ENCODE results near the gene ARF5.

ARF5 gene

DNA sequence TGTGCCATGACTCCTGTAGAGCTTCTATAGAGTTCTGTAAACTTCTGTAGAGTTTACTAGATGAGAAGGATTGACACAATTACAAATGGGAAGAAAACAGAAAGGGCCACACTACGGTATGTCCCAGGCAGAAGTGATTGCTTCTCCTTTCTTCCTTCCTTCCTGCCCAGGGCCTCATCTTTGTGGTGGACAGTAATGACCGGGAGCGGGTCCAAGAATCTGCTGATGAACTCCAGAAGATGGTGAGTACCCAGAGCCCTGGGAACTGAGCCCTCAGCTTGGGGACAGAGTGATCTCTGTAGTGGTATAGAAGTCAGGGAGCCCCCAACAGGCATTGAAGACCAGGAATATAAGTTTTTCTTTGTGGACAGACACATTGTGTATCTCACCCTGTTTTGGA is 1.7 kb downstream of the ARF5 start:
- DNase-seq = no peak

DNA sequence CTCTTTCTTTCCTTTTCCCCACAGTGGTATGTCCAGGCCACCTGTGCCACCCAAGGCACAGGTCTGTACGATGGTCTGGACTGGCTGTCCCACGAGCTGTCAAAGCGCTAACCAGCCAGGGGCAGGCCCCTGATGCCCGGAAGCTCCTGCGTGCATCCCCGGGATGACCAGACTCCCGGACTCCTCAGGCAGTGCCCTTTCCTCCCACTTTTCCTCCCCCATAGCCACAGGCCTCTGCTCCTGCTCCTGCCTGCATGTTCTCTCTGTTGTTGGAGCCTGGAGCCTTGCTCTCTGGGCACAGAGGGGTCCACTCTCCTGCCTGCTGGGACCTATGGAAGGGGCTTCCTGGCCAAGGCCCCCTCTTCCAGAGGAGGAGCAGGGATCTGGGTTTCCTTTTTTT is 3.0 kb downstream of the ARF5 start:
- no peak for DNase-seq

DNA sequence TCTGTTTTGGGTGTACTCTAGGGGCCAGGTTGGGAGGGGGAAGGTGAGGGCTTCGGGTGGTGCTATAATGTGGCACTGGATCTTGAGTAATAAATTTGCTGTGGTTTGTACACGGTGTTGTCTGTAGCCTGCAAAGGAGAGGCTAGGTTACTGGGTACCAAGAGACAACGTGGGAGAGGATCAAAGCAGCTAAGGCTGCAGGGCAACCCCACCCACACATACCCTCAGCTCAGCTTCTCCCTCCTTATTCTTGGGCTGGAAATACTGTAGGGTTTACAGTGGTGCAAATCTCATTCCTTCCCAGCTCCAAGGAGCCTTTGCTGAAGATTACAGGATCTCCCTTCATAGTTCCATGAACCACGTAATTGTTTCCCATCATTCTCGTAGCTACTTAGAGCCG is 3.4 kb downstream of the ARF5 start:
- DNase-seq = no peak

DNA sequence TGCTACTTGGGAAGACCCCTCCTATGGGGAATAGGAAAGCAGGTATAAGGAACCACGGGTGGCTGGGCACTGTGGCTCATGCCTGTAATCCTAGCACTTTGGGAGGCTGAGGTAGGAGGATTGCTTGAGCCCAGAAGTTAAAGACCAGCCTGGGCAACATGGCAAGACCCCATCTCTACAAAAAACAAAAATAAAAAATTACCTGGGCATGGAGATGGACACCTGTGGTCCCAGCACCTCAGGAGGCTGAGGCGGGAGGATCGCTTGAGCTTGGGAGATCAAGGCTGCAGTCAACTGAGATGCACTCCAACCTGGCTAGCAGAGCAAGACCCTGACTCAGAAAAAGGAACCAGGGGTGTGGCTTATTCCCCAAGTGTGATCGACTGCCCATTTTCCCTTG is 4.3 kb downstream of the ARF5 start:
- DNase-seq = no peak

DNA sequence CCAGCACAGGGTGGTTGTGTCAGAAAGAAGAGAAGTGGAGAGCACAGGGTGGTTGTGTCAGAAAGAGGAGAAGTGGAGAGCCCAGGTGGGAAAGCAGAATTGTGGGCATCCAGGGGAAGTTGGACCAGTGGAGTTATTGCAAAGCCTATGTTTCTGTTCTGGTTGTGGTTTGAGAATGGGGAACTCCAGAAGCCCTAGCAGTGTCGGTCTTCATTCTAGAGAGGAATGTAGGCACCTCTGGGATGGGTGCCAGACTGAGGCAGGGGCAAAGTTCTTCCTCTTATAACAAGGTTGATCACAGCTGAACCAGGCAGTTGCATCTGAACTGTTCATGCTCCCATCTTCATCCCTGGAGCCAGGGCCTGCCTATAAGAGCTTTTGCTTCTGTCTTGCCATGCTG is 6.3 kb downstream of the ARF5 start:
- no peak for DNase-seq

DNA sequence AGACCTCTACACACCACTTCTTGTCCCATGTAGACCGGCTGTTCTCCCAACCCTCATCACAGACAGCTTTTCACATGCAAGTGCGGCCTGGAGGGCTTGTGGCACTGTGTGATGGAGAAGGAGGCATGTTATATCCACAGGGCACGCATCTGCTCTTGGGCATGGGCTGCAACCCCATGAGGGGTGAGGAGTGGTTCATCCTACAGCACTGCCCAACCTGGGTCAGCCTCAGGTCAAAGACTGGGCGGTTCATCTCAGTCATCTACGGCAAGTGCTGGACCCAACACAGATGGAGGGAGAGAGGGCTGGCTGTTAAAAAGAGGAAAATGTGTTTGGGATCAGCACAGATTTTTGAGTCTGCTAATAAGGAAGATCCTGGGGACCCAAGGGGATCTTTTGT is 7.5 kb downstream of the ARF5 start:
- DNase-seq = no peak

DNA sequence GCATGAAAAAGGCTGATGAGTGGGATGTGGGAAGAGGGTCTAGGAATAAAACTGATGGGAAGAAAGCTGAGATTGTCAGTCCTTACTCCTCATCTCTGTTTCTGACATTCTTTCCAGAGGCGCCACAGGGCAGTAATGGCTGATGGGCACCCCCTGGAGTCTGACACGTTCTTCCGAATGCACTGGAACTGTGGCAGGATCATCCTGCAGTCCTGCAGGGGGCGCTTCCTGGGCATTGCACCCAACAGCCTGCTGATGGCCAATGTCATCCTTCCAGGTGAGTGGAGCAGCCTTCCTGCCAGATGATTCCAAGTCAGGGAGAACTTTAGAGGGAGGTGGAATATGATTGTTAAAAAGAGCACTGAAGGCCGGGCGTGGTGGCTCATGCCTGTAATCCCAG is 10.1 kb downstream of the ARF5 start:
- DNase-seq = no peak

DNA sequence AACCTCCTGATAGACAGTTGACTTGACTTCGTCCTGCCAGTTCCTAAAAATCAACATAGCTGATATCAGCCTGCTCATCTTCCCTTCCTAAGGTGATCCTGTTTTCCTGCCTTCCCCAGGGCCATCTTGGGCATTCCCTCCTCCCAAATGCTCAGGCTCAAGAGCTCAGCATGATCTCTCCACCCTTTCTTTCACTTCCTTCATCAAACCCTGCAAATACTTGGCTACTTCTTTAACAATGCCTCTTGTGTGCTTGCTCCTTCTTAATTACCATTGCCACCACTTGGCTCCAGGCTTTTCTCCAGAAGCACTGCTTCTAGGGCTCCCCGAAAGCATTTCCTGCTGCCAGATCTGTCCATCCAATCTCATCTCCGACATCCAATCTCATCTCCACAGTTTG is 12.7 kb downstream of the ARF5 start:
- no peak for DNase-seq

DNA sequence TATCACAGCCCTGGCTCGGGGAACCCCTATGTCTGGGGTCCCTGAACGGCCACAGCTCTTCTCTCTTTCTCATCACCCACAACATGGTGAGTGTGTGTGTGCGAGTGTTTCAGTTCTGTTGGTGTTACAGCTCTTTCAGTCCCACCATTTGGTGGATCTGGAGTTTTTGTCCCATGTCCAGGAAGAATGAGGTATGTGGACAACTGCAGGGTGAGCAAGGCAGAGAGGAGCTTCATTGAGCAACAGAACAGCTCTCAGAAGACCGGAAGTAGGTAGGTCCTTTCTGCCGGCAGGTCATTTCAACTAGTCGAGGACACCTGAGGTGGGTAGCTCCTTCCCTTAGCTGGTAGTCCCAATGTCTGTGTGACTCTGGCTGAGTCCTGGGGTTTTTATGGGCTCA is 20.2 kb downstream of the ARF5 start:
- no peak for DNase-seq

DNA sequence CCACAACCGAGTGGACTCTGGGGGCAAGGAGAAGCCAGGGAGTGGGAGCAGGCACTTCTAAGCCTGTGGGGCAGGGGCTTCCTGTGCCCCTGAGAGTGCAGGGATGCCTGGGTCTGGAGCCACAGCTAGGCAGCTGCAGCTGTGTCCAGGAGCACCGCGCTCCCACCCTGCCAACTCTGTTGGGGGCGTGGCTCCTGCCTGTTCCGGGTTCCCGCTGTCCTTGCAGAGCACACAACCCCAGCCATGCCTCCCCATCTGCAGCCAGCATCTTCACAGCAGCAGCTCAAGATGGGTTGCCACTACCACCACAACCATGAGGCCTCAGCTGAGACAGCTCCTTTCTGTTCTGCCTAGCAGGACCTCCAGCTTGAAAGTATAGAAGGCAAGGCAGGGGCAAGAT is 21.1 kb downstream of the ARF5 start:
- no peak for DNase-seq

DNA sequence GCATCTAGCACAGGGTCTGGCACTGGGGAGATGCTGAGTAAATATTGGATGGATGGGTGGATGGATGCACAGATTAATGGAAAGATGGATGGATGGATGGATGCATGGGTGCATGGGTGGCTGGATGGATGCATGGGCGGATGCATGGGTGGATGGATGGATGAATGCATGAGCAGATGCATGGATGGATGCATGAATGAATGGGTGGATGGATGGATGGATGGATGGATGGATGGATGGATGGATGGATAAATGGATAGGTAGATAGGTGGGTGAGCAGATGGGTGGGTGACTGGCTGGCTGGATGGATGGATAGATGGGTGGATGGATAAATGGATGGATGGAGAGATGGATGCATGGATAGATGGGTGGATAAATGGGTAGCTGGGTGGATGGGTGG is 24.1 kb downstream of the ARF5 start:
- DNase-seq = no peak

DNA sequence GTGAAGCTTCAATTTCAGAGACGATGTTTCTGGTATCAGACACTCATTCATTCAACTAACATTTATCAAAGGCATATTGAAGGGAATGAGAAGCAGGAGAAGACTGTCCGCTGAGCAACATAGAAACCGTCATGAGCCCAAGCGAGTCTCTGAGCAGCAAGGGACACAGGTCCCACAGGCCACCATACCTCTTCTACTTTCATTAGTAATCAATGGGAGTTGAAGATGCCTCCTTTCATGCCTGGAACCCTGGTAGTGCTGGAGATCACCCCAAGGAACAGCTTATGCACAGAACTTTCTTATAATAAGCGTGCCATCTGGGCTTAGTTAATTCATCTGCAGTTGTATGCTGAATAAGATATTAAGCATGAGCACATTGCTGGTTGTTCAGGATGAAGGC is 28.5 kb downstream of the ARF5 start:
- no peak for DNase-seq

DNA sequence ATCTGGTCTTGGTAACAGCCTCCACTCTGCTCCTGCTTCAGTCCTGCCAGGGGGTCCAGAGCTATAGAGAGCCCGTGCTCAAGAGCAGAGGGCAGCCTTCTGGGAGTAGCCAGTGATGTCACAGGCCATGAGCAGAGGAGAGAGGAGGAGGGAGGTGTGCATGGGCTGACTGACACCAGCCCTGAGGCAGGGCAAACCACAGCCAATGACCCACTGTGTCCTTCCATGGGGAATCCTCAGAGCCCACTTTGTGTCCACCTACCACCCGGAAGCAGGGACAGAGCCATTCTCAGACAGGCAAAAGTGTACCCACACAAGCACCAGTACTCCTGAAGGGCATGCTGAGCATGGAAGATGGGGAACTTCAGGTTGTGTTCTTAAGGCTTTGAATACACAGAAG is 29.8 kb downstream of the ARF5 start, which contains the start of gene PAX4:
Gene PAX4 (minus strand): TSS at position 101 of the 400 bp plus-strand sequence. CDS start 2,214 bp downstream, outside the sequence.
- DNase-seq = no peak

DNA sequence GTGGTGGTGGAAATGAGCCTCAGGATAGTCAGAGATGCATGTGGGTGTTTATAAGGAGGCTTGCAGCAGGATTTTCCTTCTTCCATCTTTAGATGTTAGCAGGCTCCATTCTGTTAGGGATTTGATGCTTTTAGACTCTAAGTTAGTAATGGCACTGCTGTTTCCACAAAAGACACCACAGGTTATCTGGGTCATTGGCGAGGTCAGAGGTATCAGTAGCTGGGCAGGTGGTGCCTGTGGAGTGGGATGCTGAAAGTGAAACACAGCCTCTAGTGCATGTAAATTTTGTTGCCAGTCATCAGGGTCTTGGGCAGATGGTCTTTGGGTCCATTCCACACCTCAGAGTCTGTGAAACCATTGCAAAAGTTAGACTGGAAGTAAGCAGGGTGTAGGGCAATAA is 30.6 kb downstream of the ARF5 start:
- no peak for DNase-seq

DNA sequence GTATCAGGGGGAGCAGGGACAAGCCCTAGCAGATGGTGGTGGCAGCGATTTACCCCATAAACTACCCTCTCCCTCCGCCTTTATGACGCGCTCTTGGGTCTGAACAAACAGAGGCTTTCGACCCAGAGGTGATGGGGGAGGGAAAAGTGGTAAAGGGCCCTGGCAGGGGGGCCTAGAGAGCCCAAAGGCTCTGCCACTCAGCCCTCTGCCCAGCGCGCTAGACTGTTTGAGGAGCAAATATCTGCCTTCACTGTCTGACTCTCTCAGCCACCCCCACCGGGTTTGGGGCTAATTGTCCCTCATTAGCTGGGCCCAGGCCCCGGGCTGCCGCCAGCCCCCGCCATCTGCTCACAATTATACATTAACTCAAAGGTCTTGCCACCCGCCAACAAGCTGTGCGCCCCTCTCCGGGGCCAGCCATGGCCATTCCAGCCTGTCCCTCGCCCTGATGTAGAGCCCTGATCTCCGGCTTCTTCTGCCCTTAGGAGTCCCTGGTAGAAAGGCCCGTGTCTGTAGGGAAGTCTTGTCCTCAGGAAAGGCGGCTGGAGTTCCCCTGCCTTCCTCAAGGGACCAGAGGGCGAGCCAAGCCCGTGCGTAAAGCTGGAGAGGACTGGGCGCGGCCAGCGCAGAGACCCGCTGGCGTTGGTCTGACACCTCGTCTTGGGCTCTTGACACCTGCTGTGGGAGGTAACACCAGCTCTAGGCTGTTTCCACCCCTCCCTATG is 31.6 kb downstream of the ARF5 start:
- DNase-seq = no peak

DNA sequence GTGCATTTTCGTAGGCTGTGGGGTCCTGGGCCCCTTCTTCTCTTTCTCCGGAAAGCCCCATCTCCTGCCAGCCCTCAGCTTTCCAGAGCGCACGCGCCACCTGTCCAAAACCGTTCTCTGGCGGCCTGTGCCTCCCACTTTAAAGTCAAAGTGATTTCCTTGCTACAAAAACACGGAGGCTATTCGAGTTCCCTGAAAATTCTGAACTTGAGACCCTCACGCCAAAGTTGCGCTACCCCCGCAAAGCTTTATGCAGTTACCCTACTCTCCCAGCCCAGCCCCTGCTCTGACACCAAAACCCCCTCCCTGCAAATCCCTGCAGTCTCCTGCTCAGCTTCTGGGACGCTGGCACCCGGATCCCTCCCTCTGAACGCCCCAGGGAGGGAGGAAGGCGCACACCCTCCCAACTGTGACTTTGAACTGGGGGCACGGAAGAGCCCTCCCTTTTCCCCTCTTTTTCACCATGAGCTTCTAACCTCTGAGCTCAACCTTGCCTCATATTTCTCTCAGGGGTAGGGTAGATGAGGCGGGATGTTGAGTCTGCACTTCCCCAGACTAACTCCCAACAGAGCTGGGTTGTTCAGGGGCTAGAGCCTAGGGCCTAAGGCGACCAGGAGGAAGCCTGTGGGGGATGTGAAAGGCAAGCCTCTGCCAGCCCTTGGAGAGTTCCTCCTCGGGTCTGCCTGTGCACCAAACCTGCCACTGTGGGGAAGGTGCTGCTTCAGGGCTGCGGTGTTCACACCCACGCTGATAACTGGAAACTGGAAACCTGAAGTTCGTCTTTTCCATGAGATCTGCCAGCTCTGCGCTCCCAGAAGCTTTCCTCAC is 32.4 kb downstream of the ARF5 start:
- no peak for DNase-seq

DNA sequence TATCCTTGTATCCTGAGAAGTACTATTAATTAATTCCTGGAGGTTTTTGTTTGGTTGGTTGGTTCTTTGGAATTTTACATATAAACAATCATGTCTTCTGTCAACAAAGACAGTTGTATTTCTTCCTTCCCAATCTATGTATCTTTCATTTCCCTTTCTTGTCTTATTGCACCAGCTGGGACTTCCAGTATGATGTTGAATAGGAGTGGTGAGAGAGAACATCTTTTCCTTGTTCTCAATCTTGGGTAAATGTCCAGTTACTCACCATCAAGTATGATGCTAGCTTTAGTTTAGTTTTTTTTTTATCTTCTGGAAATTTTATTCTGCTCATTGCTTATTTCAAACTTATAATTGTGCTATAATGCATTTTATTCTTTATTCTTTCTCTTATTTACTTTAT is 37.1 kb downstream of the ARF5 start:
- no peak for DNase-seq

DNA sequence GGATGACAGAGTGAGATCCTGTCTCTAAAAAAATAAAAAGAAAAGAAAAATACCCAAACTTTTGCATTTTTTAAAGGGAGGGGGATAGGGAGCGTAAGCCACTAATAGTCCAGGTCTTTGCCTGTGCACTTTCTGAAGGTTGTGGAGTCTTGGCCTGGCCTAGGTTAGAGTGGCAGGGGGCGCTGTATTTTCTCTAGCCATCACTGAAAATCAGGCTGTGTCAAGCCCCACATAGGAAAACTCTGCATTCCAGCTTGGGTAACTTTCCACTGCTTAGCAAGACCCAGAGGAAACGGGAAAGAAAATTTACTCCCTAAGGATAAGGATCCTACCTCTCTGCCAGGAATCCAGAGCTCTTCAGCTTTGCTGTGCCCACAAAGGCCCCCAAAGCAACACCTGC is 40.2 kb downstream of the ARF5 start:
- DNase-seq = no peak

DNA sequence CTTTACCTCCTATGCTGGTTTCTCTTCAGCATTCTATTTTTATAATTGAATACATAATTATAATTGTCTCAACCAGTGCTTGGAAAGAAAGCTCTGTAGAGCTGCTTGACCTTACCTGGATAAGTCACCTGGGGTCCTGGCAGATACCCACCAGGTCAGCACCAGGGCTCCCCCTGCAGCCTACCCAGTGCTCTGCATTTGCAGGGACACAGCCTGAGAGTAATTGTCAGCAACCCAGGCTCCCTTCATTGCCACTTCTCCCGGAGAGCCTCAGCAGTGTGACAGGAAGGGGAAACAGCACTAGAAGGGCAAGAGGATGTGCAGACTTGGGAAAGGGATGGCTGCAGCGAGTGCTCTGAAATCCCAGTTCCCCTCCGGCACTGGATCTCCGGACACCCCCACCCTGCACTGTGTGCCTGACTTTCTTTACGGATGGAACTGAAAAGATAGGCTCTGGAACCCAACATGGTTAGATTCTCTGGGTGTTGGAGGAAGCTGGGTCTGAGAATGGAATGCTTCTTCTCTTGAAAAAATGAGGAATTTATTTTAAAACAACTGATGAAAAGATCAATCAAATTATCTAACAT is 41.1 kb downstream of the ARF5 start:
- peak; percentile 20 for DNase-seq

DNA sequence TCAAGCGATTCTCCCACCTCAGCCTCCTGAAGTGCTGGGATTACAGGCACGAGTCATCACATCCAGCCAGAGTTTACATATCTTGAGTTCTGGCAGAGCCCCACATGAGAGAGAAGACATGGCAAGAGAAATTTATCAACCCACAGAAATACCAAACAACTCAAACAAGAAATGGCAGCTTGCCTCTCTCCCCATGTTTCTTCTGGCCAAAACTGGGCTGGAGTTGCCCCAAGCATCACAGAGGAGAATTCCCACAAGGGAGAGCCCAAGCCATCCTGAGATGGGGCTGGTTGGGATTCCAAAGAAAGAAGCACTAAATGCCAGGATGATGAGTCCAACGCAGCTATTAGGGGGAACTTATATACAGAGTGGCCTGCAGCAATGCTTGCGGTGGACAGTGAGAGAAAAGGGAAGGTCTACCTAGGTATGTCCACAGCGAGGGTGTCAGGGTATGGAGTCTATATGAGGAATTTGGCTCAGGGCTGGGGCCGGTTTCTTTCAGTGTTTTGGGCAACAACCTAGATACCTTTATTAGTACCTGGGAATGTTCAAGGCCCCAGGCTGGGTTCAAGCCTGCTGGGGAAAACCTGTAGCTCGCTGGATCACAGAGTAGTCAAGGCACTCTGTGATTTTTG is 44.2 kb downstream of the ARF5 start:
- no peak for DNase-seq

DNA sequence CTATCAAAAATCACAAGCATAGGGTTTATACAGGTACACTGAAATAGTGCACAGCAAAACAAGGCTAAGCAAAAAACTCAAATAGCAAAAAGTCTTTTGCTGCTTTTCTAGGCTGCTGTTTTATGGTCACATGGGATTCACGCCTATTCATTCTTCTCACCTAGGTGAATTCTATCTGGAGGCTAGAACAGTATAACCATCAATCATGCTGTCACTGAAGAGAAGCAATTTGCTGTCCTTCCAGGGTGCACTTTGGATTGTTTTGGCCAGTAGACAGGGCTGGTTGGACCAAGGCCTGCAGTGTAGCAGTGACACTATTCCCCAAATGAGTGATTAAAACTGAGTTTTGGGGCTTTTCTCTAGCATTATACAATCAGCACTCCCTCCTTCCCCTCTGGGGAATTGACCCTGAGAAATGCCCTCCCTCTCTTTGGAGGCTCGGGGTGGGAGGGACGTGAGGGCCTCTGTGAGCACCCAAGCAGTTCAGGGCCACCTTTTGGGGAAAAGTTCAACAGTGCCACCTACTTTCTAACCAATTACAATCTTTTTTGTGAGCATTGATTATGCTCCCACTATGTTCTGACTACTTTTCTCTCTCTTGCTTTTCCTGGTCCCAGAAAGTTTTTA is 47.6 kb downstream of the ARF5 start:
- DNase-seq = no peak

DNA sequence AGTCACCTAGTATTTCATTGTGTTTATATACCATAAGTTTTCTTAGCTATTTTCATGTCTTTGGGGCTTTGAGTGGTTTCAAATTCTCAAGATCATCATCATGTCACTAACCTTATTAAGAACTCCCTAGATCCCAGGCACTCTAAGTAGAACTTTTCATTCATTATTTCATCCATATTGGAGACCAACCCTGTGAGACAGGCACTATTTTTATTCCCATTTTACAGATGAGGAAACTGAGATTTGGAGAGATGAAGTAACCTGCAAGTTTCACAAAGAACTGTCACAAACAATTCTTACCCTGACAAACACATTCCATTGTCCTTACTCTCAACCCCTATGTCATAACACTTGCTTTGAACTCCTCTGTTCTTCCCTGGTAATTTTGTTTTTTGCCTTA is 50.0 kb downstream of the ARF5 start:
- no peak for DNase-seq

Data from DMS79 treated with DMSO at 0.1 percent for 48 hours (cell line).